WERI-Rb-1 (cell line): ENCODE measurements around the gene MAPK13.

Experiments used
- DNase-seq: peaks from one replicate; pipeline ENCODE4 v3.0.0-alpha.2; 2020
- H3K27ac ChIP-seq: fragments of 250-450 bp; sonication (Bioruptor Pico); 2 replicates; pipeline ENCODE4 v1.5.1; 2020; ENCODE audit warnings: mild to moderate bottlenecking, moderate library complexity
- H3K27me3 ChIP-seq: fragments of 250-450 bp; sonication (Bioruptor Pico); 2 replicates; pipeline ENCODE4 v1.5.1; 2021; ENCODE audit warnings: mild to moderate bottlenecking, low read depth, moderate library complexity; ENCODE audit not compliant: insufficient read depth, severe bottlenecking
- H3K36me3 ChIP-seq: fragments of 250-450 bp; sonication (Bioruptor Pico); 2 replicates; pipeline ENCODE4 v1.5.1; 2020; ENCODE audit warnings: mild to moderate bottlenecking, moderate library complexity
- H3K4me3 ChIP-seq: 2 replicates; pipeline ENCODE4 v1.5.1; 2011; ENCODE audit warnings: low read depth, mild to moderate bottlenecking, control low read depth, low read length
- H3K9me3 ChIP-seq: fragments of 250-450 bp; sonication (Bioruptor Pico); 2 replicates; pipeline ENCODE4 v1.5.1; 2021; ENCODE audit warnings: mild to moderate bottlenecking, moderate library complexity; ENCODE audit not compliant: severe bottlenecking
- TF ChIP-seq, protein P1 (sequence below): IDR thresholded peaks from 2 replicates; pipeline ENCODE4 v1.5.1; 2011; ENCODE audit warnings: low read depth, mild to moderate bottlenecking, control low read depth, inconsistent platforms, low read length

Gene MAPK13

GRCh38 chr6:36111526-36111925 lies 18.8 kb upstream of the MAPK13 start:
- H3K4me3 ChIP-seq, result no peak overlapping the region

GRCh38 chr6:36113049-36113448 lies 17.3 kb upstream of the MAPK13 start:
- H3K27ac ChIP-seq, result no peak overlapping the region
- H3K9me3 ChIP-seq, result no peaks in the 10 kb centered on the region
- no peak for DNase-seq
- no peaks in the 10 kb centered on the region for H3K27me3 ChIP-seq
- peaks cover 24% of the 10 kb centered on the region for H3K36me3 ChIP-seq
- no peak overlapping the region for H3K4me3 ChIP-seq
- TF ChIP-seq, protein P1, sequence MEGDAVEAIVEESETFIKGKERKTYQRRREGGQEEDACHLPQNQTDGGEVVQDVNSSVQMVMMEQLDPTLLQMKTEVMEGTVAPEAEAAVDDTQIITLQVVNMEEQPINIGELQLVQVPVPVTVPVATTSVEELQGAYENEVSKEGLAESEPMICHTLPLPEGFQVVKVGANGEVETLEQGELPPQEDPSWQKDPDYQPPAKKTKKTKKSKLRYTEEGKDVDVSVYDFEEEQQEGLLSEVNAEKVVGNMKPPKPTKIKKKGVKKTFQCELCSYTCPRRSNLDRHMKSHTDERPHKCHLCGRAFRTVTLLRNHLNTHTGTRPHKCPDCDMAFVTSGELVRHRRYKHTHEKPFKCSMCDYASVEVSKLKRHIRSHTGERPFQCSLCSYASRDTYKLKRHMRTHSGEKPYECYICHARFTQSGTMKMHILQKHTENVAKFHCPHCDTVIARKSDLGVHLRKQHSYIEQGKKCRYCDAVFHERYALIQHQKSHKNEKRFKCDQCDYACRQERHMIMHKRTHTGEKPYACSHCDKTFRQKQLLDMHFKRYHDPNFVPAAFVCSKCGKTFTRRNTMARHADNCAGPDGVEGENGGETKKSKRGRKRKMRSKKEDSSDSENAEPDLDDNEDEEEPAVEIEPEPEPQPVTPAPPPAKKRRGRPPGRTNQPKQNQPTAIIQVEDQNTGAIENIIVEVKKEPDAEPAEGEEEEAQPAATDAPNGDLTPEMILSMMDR, result no peak

More at GRCh38 chr6:36111526-36111925, 18.8 kb upstream of the MAPK13 start:
- Histone ChIP-seq H3K27me3 (no peaks in the 10 kb centered on the region), H3K36me3 (peaks cover 36% of the 10 kb centered on the region), H3K9me3 (no peaks in the 10 kb centered on the region), H3K27ac (no peak overlapping the region; the same call in 1 of the 2 replicates)
- TF ChIP-seq, protein P1, result no peak
- peak; percentile 44 for DNase-seq

GRCh38 chr6:36113703-36114102 lies 16.6 kb upstream of the MAPK13 start:
- H3K27me3 ChIP-seq, result no peaks in the 10 kb centered on the region
- H3K27ac ChIP-seq, result no peak overlapping the region
- H3K36me3 ChIP-seq, result peaks cover 18% of the 10 kb centered on the region
- TF ChIP-seq, protein P1, result no peak
- no peak overlapping the region for H3K4me3 ChIP-seq
- no peaks in the 10 kb centered on the region for H3K9me3 ChIP-seq
- no peak for DNase-seq

GRCh38 chr6:36114798-36115408 lies 15.4 kb upstream of the MAPK13 start:
- Histone ChIP-seq H3K9me3 (no peaks in the 10 kb centered on the region), H3K27me3 (no peaks in the 10 kb centered on the region), H3K27ac (no peak overlapping the region), H3K36me3 (peaks cover 10% of the 10 kb centered on the region), H3K4me3 (no peak overlapping the region)
- TF ChIP-seq, protein P1, result no peak
- no peak for DNase-seq

DNA sequence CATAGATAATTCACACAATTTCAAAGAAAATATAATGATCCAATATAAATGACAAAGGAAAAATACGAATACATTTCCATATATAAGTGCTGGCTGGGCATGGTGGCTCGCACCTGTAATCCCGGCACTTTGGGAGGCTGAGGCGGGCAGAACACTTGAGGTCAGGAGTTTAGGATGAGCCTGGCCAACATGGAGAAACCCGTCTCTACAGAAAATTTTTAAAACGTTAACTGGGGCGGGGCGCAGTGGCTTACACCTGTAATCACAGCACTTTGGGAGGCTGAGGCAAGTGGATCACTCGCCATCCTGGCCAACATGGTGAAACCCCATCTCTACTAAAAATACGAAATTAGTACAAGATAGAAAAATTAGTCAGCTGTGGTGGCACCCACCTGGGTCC lies 14.9 kb upstream of the MAPK13 start:
- TF ChIP-seq, protein P1, result no peak
- Histone ChIP-seq H3K36me3 (peaks cover 6% of the 10 kb centered on the region), H3K27me3 (no peaks in the 10 kb centered on the region), H3K4me3 (no peak overlapping the region), H3K9me3 (no peaks in the 10 kb centered on the region), H3K27ac (no peak overlapping the region)
- DNase-seq, result peak; percentile 6
